Fibroblast of mammary gland (primary cell): ENCODE measurements around the gene MYB.

ENCODE experiments used
- DNase-seq: peaks from one replicate; pipeline ENCODE4 v3.0.0-alpha.2; 2010; ENCODE audit warnings: low read depth
- H3K4me3 ChIP-seq: 2 replicates; pipeline ENCODE4 v1.5.1; 2011; ENCODE audit warnings: low read depth, mild to moderate bottlenecking, low read length, moderate library complexity; ENCODE audit not compliant: control insufficient read depth
- TF ChIP-seq, protein P1 (sequence below): conservative IDR thresholded peaks from 2 replicates; pipeline ENCODE4 v1.5.1; 2011; ENCODE audit warnings: low read depth, low read length, inconsistent platforms; ENCODE audit not compliant: control insufficient read depth, insufficient read depth

Gene MYB

DNA sequence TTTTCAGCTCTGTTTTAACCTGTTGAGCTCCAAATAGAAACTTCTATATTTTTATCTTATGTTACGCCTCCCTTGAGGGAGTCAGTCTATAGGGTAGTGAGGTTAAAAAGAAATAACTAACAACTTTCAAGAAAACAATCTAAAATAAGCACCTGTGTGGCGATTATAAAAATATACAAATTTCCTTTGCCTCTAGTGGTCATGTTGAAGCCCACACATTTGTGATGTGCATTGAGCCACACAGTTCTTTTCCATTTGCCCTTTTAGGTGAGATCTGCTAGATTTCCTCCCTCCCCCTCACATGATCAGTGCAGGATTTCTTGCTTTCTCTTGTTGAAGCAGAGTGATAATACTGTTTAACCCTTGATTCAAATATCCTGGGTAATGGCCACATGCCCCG, 84.2 kb downstream of the MYB start:
- TF ChIP-seq, protein P1, sequence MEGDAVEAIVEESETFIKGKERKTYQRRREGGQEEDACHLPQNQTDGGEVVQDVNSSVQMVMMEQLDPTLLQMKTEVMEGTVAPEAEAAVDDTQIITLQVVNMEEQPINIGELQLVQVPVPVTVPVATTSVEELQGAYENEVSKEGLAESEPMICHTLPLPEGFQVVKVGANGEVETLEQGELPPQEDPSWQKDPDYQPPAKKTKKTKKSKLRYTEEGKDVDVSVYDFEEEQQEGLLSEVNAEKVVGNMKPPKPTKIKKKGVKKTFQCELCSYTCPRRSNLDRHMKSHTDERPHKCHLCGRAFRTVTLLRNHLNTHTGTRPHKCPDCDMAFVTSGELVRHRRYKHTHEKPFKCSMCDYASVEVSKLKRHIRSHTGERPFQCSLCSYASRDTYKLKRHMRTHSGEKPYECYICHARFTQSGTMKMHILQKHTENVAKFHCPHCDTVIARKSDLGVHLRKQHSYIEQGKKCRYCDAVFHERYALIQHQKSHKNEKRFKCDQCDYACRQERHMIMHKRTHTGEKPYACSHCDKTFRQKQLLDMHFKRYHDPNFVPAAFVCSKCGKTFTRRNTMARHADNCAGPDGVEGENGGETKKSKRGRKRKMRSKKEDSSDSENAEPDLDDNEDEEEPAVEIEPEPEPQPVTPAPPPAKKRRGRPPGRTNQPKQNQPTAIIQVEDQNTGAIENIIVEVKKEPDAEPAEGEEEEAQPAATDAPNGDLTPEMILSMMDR: no peak
- H3K4me3 ChIP-seq: no peak overlapping the region
- DNase-seq: no peak

DNA sequence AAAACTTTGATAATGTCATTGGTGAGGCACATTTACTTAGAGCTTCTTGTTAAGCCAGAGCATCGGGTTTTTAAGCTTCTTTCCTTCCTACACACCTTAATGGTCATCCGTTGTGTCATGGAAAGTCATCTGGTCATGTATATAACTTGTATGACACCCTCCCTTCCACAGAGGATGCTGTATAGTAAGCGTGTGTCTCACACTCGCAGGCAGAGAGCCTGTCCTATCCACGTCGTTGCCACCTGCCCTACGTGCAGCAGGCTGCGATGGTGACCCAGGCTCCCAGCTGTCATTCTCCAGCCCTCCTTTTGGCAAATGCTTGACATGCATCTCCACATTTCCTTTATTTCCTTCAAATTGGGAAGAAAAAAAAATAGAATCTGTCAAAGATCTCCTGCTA, 85.6 kb downstream of the MYB start:
- DNase-seq: no peak
- TF ChIP-seq, protein P1: no peak
- no peak overlapping the region for H3K4me3 ChIP-seq

DNA sequence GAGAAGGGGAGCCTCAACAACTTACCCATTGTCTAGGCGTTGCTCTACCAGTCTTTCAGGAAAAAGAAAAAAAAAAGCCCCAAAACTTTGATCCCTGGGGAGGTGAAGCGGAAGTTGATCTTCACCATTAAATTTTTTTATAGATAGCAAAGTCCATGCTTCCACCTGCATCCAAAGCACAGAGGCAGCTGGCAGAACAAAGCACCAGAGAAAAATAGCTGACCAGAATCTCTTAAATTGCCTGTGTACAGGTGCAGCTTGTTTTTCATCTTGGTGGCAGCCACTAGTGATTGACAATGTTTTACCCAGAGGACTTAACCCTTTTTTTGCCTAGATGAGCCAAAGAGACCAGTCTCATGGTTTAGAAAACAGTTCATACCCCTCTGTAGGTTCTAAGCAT, 86.0 kb downstream of the MYB start:
- DNase-seq: no peak
- TF ChIP-seq, protein P1: no peak

DNA sequence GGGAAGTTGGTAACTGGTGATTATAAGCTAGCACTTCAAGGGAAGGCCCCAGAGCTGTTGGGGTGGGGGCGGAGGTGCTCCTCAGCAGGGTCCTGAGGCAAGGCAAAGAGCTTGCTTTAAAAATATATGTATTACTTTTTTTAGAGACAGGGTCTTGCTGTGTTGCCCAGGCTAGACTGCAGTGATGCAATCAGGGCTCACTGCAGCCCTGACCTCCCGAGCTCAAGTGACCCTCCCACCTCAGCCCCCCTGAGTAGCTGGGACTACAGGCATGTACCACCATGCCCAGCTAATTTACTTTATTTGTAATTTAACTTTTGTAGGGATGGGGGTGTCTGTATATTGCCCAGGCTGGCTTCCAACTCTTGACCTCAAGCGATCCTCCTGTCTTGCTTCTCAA, 87.2 kb downstream of the MYB start:
- no peak overlapping the region for H3K4me3 ChIP-seq
- DNase-seq: no peak

More for the DNA sequence above, 86.0 kb downstream of the MYB start:
- no peak overlapping the region for H3K4me3 ChIP-seq

DNA sequence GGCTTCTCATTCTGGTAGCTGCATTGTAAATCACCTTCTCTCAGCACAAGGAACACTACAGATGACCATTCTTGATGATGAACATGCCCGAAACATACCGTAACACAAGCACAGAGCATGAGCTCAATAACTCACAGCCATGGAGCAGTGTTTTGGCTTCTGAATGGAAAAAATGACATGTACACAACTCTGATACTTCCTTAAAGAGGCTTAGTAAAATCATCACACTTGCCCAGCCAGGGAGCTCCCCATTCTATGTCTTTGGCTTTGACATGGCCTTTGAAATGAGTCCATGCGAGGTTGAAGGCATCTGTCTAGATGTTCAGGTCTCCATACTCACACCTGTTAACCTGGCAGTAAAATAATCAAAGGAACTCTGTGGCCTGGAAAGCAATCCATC, 87.6 kb downstream of the MYB start:
- TF ChIP-seq, protein P1: no peak
- H3K4me3 ChIP-seq: no peak overlapping the region
- DNase-seq: no peak

More for the DNA sequence above, 87.2 kb downstream of the MYB start:
- TF ChIP-seq, protein P1: no peak
